GM23248 (cell line): ENCODE results near the gene NTN3. TPM values are rescaled to one million over a fixed set of nuclear protein-coding genes. Genes with fewer than 3 reads are reported as not detected.

Experiments used
- DNase-seq: peaks from one replicate; pipeline ENCODE4 v3.0.0-alpha.2; 2015
- H2AFZ ChIP-seq: fragments of 200-600 bp; sonication (generic); 2 replicates; pipeline ENCODE4 v1.6.1; 2016; ENCODE audit warnings: antibody characterized with exemption
- H3F3A ChIP-seq: fragments of 200-600 bp; sonication (generic); 2 replicates; pipeline ENCODE4 v1.6.1; 2016; ENCODE audit warnings: mild to moderate bottlenecking, antibody characterized with exemption, mixed run types; ENCODE audit not compliant: insufficient read depth
- H3K27ac ChIP-seq: fragments of 200-600 bp; sonication (generic); 2 replicates; pipeline ENCODE4 v1.5.1; 2016; ENCODE audit warnings: mild to moderate bottlenecking
- H3K27me3 ChIP-seq: fragments of 200-600 bp; sonication (generic); replicated peaks from 2 replicates; pipeline ENCODE4 v1.6.1; 2016; ENCODE audit warnings: mild to moderate bottlenecking; ENCODE audit not compliant: insufficient read depth
- H3K36me3 ChIP-seq: fragments of 200-600 bp; sonication (generic); 2 replicates; pipeline ENCODE4 v1.6.1; 2016; ENCODE audit warnings: low read depth, mild to moderate bottlenecking
- H3K4me1 ChIP-seq: fragments of 200-600 bp; sonication (generic); 2 replicates; pipeline ENCODE4 v1.6.1; 2016; ENCODE audit warnings: mild to moderate bottlenecking; ENCODE audit not compliant: insufficient read depth
- H3K4me2 ChIP-seq: fragments of 200-600 bp; sonication (generic); one replicate; pipeline ENCODE4 v1.6.1; 2016; ENCODE audit warnings: mild to moderate bottlenecking; ENCODE audit not compliant: unreplicated experiment
- H3K4me3 ChIP-seq: fragments of 200-600 bp; sonication (generic); 2 replicates; pipeline ENCODE4 v1.5.1; 2016; ENCODE audit warnings: mild to moderate bottlenecking
- H3K79me2 ChIP-seq: fragments of 200-600 bp; sonication (generic); 2 replicates; pipeline ENCODE4 v1.6.1; 2016; ENCODE audit warnings: mild to moderate bottlenecking; ENCODE audit not compliant: insufficient read depth
- H3K9ac ChIP-seq: fragments of 200-600 bp; sonication (generic); 2 replicates; pipeline ENCODE4 v1.6.1; 2016; ENCODE audit warnings: mild to moderate bottlenecking
- H3K9me2 ChIP-seq: fragments of 200-600 bp; sonication (generic); 2 replicates; pipeline ENCODE4 v1.6.1; 2016; ENCODE audit warnings: mixed run types, mild to moderate bottlenecking, moderate library complexity; ENCODE audit not compliant: insufficient read depth
- H3K9me3 ChIP-seq: fragments of 200-600 bp; sonication (generic); one replicate; pipeline ENCODE4 v1.6.1; 2017; ENCODE audit warnings: low read depth
- H4K20me1 ChIP-seq: fragments of 200-600 bp; sonication (generic); 2 replicates; pipeline ENCODE4 v1.6.0; 2016; ENCODE audit not compliant: insufficient read depth
- EZH2 ChIP-seq: fragments of 200-600 bp; sonication (generic); IDR thresholded peaks from 2 replicates; pipeline ENCODE4 v1.6.1; 2018; ENCODE audit warnings: antibody characterized with exemption, mild to moderate bottlenecking; ENCODE audit not compliant: insufficient read depth, poor library complexity, severe bottlenecking
- EZH2phosphoT487 ChIP-seq: fragments of 200-600 bp; sonication (generic); IDR thresholded peaks from 2 replicates; pipeline ENCODE4 v1.6.1; 2018; ENCODE audit warnings: antibody characterized with exemption, moderate library complexity, mild to moderate bottlenecking, low read depth; ENCODE audit not compliant: insufficient read depth
- WGBS, 2 experiments: methylation state at CpG; one replicate each; pipeline ENCODE4 v1.1.6; 2015 to 2017; ENCODE audit warnings: low lambda C conversion rate in 2 of 2, low coverage in 1 of 2; ENCODE audit errors: missing lambda C conversion rate in 2 of 2; 5-methylcytosine and 5-hydroxymethylcytosine counted together
- in situ Hi-C: fragments of 300-500 bp; cut with MboI; formaldehyde crosslinking; loops from 2 replicates; pipeline ENCODE4 v1.15.0; 2020
- microRNA-seq: library from miRNA; unstranded; fragments of <30 nt; microRNA quantifications from one replicate; pipeline ENCODE4, GENCODE V29; 2016; ENCODE audit warnings: borderline number of aligned reads
- polyA plus RNA-seq: library from polyadenylated mRNA; unstranded; fragments of >200 nt; fragmentation: Nextera tagmentation; extraction: Ambion mirVana; gene quantifications from 2 replicates; pipeline ENCODE4 v1.2.1, GENCODE V29; 2016
- small RNA-seq: library from RNA; depleted of rRNA; stranded (forward); fragments of <200 nt; gene quantifications from one replicate; pipeline ENCODE3, GENCODE V24; 2014; ENCODE audit warnings: low read depth, low replicate concordance
- total RNA-seq: library from RNA; depleted of rRNA; stranded (reverse); fragments of >200 nt; shearing (Covaris generic); gene quantifications from 2 replicates; pipeline ENCODE4 v1.2.3, GENCODE V29; 2014; rRNA removed

The NTN3 gene
- total and polyA plus RNA-seq, 2 experiments from 2014 or later, result not detected

- Histone ChIP-seq H3F3A (peaks cover 6% of the 10 kb centered on the region), H3K9ac (peak within 1 kb of the TSS; percentile 87), H3K9me3 (no peaks in the 10 kb centered on the region), H3K4me1 (peaks cover 35% of the 10 kb centered on the region), H3K9me2 (no peaks in the 10 kb centered on the region), H3K4me3 (peak within 1 kb of the TSS; percentile 76), H4K20me1 (peaks cover 6% of the 10 kb centered on the region; the same call in 1 of the 2 replicates), H3K4me2 (peak within 1 kb of the TSS; percentile 79), H3K36me3 (peaks cover 11% of the 10 kb centered on the region; the same call in 1 of the 2 replicates), H3K27ac (peak within 1 kb of the TSS; percentile 67), H3K27me3 (no peaks in the 10 kb centered on the region), H3K79me2 (peaks cover 90% of the 10 kb centered on the region), H2AFZ (peak within 1 kb of the TSS; percentile 32; the same call in 1 of the 2 replicates)
- DNase-seq, result peak; percentile 99
- in situ Hi-C loops, result no loop called here
- TF ChIP-seq EZH2phosphoT487 (no peak), EZH2 (no peak)
- 0 to 2% methylated on average over 24 to 57 of the region's 83 CpGs for WGBS, 2 experiments
Measured at GRCh38 chr16:2520097-2520783, 49.1 kb downstream of the NTN3 start, which contains the start of gene AMDHD2. AMDHD2 (plus strand) TSS chr16:2520371; CDS start chr16:2520459, 88 bp downstream.

GRCh38 chr16:2520784-2521531 lies 49.9 kb downstream of the NTN3 start:
- Histone ChIP-seq H2AFZ (peak overlapping the region; percentile 32; the same call in 1 of the 2 replicates), H3K4me3 (peak overlapping the region; percentile 76), H3K27me3 (no peaks in the 10 kb centered on the region), H3K4me2 (peak overlapping the region; percentile 79), H4K20me1 (peaks cover 6% of the 10 kb centered on the region; the same call in 1 of the 2 replicates), H3K36me3 (peaks cover 12% of the 10 kb centered on the region; the same call in 1 of the 2 replicates), H3K79me2 (peaks cover 83% of the 10 kb centered on the region), H3K9ac (peak overlapping the region; percentile 87), H3K9me2 (no peaks in the 10 kb centered on the region), H3F3A (no peaks in the 10 kb centered on the region; the same call in 1 of the 2 replicates), H3K9me3 (no peaks in the 10 kb centered on the region), H3K4me1 (peaks cover 28% of the 10 kb centered on the region), H3K27ac (peak overlapping the region; percentile 49)
- no peak for TF ChIP-seq EZH2phosphoT487
- no peak for TF ChIP-seq EZH2
- in situ Hi-C loops, result no loop called here
- 11 to 18% methylated on average over 24 to 41 of the region's 41 CpGs for WGBS, 2 experiments
- DNase-seq, result peak; percentile 67

Small RNAs within 50 kb of the gene (microRNA-seq; reads per million reads assigned to microRNA genes)
- gene MIR6767 (not detected), gene MIR6768 (not detected)

Small RNAs within 50 kb of the gene (small RNA-seq; reads per million reads assigned to genes)
- gene AC093525.1 (not detected), gene MIR6768 (not detected)

Other genes starting within 250 kb of the NTN3 start
- gene E4F1, start 247.7 kb upstream of the NTN3 start, total RNA-seq, result 32.7 and 41.5 TPM in 2 replicates
- gene E4F1, start 247.7 kb upstream of the NTN3 start, polyA plus RNA-seq, result 13.5 and 15.5 TPM in 2 replicates
- 0.13 TPM in 1 of 2 replicates, not detected in the other for gene DNASE1L2, start 234.9 kb upstream of the NTN3 start, total RNA-seq
- gene DNASE1L2, start 234.9 kb upstream of the NTN3 start, polyA plus RNA-seq, result 0.80 and 0.89 TPM in 2 replicates
- 53.2 and 92.0 TPM in 2 replicates for gene ECI1, start 219.7 kb upstream of the NTN3 start, total RNA-seq
- 106 and 116 TPM in 2 replicates for gene ECI1, start 219.7 kb upstream of the NTN3 start, polyA plus RNA-seq
- 104 and 115 TPM in 2 replicates for gene RNPS1, start 203.2 kb upstream of the NTN3 start, total RNA-seq
- gene RNPS1, start 203.2 kb upstream of the NTN3 start, polyA plus RNA-seq, result 176 and 181 TPM in 2 replicates
- gene ABCA3, start 130.6 kb upstream of the NTN3 start, total RNA-seq, result 0.76 and 2.1 TPM in 2 replicates
- 0.47 and 0.64 TPM in 2 replicates for gene ABCA3, start 130.6 kb upstream of the NTN3 start, polyA plus RNA-seq
- 11.5 and 15.7 TPM in 2 replicates for gene CCNF, start 41.9 kb upstream of the NTN3 start, total RNA-seq
- 9.3 and 10.5 TPM in 2 replicates for gene CCNF, start 41.9 kb upstream of the NTN3 start, polyA plus RNA-seq
- 6.8 and 8.3 TPM in 2 replicates for gene TEDC2, start 11.2 kb upstream of the NTN3 start, total RNA-seq
- gene TEDC2, start 11.2 kb upstream of the NTN3 start, polyA plus RNA-seq, result 4.2 and 4.8 TPM in 2 replicates
- 17.8 and 18.7 TPM in 2 replicates for gene TBC1D24, start 3.8 kb downstream of the NTN3 start, total RNA-seq
- gene TBC1D24, start 3.8 kb downstream of the NTN3 start, polyA plus RNA-seq, result 9.3 and 10.1 TPM in 2 replicates
- 43.2 and 44.9 TPM in 2 replicates for gene ATP6V0C, start 42.7 kb downstream of the NTN3 start, total RNA-seq
- 186 and 197 TPM in 2 replicates for gene ATP6V0C, start 42.7 kb downstream of the NTN3 start, polyA plus RNA-seq
- 31.9 and 32.8 TPM in 2 replicates for gene AMDHD2, start 49.1 kb downstream of the NTN3 start, total RNA-seq
- 15.2 and 16.1 TPM in 2 replicates for gene AMDHD2, start 49.1 kb downstream of the NTN3 start, polyA plus RNA-seq
- gene CEMP1, start 60.1 kb downstream of the NTN3 start, total RNA-seq, result not detected in 2 replicates
- 2.9 and 4.4 TPM in 2 replicates for gene CEMP1, start 60.1 kb downstream of the NTN3 start, polyA plus RNA-seq
- 16.8 and 21.6 TPM in 2 replicates for gene PDPK1, start 66.7 kb downstream of the NTN3 start, total RNA-seq
- 28.1 and 28.3 TPM in 2 replicates for gene PDPK1, start 66.7 kb downstream of the NTN3 start, polyA plus RNA-seq
- 28.1 and 38.3 TPM in 2 replicates for gene KCTD5, start 211.2 kb downstream of the NTN3 start, total RNA-seq
- 33.2 and 33.6 TPM in 2 replicates for gene KCTD5, start 211.2 kb downstream of the NTN3 start, polyA plus RNA-seq
- 0.76 TPM in 1 of 2 replicates, not detected in the other for gene PRSS27, start 248.9 kb downstream of the NTN3 start, total RNA-seq
- gene PRSS27, start 248.9 kb downstream of the NTN3 start, polyA plus RNA-seq, result 0.68 and 0.80 TPM in 2 replicates